Stimulated activated CD8-positive, alpha-beta memory T cell treated with anti-CD3 and anti-CD28 coated beads, Interleukin-12 subunit alpha, Interleukin-12 subunit beta, amount 100 ng/mL, for 1 hour (primary cell): ENCODE data around the gene RHEB.

Source experiments
- DNase-seq: peaks from one replicate; pipeline ENCODE4 v3.0.0-alpha.2; 2020; ENCODE audit warnings: low read depth

The RHEB gene

DNA sequence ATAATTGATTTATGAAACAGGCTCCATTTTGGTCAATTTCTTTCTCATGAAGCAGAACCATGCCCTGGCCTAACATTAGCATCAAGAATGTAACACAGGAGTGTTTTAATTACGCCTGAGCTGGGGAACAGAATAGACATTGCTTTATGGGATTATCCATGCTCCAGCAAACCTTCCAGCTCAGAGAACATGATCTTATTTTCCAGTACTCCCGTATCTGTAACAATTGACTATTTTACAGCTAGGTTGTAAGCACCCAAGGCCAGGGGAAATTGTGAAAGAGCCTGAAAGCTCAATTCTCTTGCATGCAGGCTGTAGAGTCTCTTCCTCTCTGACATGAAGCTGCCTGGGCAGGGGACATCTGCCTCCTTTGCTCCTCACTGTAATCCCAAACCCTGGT is 49.0 kb downstream of the RHEB start:
- no peak for DNase-seq

DNA sequence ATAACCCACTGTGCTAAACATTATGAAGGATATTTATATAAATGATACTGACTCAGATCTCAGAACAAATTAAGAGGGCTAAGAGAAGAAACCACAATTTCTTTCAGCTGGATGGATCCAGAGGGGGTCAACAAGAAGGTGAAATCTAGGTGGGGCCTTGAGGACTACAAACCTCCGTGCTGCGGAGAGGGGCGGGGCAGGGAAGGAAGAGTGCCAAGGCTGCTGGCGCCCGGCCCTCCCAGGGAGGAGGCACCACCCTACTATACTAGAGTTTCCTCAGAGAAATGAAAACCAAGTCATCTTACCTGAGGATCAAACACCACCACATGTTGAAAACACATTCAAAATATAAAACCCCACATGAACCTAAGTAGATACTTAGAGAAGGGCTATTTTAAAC is 50.4 kb downstream of the RHEB start:
- DNase-seq: no peak

DNA sequence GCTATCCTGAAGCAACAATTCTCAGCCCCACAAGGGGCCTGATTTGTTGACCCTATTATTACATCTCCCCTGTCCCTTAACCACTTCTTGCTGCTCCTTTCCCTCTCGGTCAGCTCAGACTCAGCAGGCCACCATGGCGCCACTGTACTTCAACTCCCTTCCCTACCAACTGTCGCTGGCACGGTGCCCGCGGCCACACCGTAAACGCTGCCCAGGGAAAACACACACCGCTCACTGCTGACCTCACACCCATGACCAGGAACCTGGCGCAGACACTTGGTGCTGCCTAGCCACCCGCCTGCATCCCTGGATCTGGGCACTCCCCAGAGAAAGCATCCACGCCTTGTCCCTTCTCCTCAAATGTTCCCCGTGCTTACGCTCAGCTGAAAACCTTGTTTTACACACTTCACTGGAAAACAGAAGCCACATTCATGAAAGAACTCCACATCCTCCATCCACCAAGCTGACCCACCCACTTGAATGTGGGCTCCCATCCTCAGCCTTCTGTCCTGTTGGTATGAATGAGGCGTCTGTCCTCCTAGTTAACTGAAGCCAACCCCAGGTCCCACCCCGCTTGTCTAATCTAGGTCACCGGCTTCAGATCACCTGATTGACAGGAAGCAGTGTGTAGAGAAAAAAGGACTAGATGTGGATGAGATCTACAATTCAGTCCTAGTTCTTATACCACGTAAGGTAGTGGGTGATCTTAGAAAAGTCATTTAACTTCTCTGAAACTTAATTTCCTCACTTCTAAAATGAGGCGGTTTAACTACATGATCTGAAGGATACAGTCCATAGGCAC is 51.3 kb downstream of the RHEB start:
- no peak for DNase-seq

DNA sequence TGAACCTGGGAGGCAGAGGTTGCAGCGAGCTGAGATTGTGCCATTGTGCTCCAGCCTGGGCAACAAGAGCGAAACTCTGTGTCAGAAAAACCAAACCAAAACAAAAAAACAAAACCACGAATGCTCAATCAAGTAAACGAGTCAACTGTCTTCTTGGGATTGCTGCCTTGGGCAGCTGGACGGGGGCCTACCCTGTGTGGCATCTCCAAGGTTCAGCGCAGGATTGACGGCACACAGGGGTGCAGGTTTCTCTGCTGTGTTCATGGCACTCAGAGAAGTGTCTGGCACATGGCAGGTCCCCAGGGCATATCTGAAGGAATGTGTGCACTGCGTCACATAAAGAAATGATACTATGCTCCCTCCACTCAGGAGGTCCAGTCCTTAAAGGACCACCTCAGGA is 54.5 kb downstream of the RHEB start:
- DNase-seq: no peak

DNA sequence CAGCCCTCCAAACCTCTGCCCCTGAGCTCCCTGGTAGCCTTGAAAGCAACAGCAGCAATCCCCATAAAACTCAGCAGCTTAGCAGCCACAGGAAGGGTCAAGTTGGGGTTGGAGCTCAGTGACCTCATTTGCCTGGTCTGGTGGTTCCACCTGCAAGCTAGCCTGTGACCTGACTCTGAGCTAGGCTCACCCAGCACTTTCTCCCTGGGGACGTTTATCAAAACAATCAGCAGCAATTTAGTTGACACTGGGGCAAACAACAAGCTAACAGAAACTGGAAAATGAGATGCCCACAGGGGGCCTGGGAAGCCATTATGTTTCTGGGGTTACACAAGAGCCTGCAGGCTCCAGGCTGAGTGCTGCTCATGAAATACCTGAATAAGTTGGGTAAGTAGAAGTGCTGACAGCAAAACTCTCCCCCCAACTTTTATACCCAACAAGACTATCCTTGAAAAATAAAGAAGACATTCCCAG is 57.4 kb downstream of the RHEB start:
- DNase-seq: no peak

- no peak for DNase-seq
Measured at GRCh38 chr7:151461942-151462230, 57.8 kb downstream of the RHEB start.

- no peak for DNase-seq
Measured at GRCh38 chr7:151461096-151461941, 58.4 kb downstream of the RHEB start.

DNA sequence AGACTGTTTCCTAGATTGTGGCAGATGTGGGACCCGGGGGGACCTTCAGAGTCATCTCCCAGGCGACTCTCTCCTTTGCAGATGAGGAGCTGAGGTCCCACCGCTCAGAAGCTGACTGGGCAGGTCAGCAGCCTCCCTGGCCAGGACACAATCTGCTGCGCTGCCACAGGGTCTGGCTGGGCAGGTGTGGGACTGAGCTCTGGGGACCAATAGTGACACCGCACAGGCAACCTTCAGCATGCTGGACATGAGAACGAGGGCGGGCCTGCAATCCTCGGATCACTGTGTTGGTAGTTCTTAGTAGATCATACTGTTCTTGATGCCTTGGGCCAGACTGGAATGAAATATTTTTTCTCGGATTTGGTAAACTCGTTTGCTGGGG is 59.2 kb downstream of the RHEB start:
- no peak for DNase-seq

GRCh38 chr7:151459726-151460473 is 59.8 kb downstream of the RHEB start:
- no peak for DNase-seq

DNA sequence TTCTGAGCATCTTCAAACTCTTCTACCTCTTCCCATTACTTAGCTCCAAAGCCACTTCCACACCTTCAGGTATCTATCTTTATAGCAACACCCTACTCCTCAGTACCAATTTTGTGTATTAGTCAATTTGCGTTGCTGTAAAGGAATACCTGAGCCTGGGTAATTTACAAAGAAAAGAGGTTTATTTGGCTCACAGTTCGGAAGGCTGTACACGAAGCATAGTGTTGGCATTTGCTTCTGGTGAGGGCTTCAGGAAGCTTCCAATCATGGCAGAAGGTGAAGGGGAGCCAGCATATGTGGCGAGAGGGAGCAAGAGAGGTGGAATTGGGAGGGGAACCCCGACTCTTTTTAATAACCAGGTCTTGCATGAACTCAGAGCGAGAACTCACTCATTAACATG is 62.2 kb downstream of the RHEB start:
- no peak for DNase-seq

DNA sequence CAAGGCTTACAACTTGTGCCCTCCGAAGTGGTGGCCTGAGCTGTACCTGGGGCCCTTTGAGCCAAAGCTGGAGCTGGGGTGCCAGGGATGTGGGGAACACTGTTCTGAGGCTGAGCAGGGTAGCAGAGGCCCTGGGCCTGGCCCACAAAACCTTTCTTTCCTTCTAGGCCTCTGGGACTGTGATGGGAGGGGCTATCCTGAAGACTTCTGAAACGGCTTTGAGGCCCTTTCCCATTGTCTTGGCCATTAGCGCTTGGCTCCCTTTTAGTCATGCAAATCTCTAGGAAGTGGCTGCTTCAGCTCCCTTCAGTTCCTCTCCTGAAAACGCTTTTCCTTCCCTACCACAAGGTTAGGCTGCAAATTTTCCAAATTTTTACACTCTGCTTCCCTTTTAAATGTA is 62.9 kb downstream of the RHEB start:
- DNase-seq: no peak

- no peak for DNase-seq
Measured at GRCh38 chr7:151456276-151456675, 63.4 kb downstream of the RHEB start.

DNA sequence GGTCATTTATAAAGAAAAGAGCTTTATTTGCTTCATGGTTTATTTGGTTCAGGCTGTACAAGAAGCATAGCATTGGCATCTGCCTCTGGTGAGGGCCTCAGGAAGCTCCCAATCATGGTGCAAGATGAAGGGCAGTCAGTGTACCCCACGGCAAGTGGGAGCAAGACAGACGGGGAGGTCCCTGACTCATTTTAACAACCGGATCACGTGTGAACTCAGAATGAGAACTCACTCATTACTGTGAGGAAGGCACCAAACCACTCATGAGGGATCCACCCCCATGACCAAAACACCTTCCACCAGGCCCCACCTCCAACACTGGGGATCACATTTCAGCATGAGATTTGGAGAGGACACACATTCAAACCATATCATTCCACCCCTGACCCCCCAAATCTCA is 64.0 kb downstream of the RHEB start:
- DNase-seq: no peak

GRCh38 chr7:151454932-151455530 is 64.7 kb downstream of the RHEB start:
- DNase-seq: no peak

DNA sequence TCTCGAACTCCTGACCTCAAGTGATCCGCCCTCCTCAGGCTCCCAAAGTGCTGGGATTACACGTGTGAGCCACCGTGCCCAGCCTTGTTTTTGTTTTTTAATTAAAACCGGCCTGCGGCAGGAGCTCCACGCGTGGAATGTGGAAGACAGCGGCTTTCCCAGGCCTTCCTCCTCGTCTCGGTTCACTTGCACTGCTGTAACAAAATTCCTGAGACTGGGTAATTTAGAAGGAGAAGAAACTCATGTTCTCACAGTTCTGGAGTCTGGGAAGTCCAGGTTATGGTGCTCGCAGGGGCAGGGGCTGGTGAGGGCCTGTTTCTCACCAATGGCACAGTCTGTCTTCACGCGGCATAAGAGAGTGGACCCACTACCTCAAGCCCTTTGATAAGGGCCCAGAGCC is 65.4 kb downstream of the RHEB start:
- no peak for DNase-seq

DNA sequence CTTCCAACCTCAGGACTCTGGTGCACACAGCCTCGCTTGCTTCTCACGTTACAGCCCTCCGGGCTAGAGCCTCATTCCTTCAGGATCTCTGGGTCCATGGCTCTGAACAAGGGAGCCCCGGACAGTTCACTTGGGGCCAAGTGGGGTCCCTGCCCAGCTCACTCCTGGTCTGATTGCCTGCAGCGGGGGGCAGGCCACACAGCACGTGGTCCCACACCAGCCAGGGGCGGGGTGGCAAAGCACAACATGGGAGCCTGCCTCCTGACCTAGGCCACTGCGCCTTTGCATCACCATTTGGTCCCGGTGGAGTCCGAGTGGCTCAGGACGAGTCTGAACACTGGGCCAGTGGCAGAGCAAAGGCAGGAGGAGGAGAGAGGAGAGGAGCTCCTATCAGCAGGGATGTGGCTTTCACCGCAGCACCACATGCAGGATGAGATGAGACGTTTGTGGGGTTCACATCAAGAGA is 66.3 kb downstream of the RHEB start:
- DNase-seq: no peak

- DNase-seq: no peak
Measured at GRCh38 chr7:151452680-151453325, 66.9 kb downstream of the RHEB start.

- DNase-seq: no peak
Measured at GRCh38 chr7:151451626-151452571, 67.8 kb downstream of the RHEB start.

- no peak for DNase-seq
Measured at GRCh38 chr7:151451156-151451555, 68.5 kb downstream of the RHEB start.

DNA sequence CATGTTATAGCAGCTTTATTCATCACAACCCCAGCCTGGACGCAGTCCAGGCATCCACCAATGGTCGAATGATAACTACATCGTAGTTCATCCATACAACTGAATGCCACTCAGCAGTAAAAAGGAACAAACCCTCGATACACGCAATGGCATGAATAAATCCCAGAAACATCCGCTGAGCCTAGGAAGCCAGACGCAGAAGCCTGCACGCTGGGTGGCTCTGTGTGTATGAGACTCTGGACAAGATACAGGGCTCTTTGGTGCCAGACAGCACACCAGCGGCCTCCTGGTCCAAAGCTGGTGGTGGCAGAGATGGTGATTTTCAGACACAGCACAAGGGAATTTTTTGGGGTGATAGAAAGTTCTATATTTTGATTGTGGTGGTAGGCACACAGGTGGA is 69.7 kb downstream of the RHEB start:
- DNase-seq: no peak
